H9 (cell line): ENCODE results near the gene CORO2B. TPM values are rescaled to one million over a fixed set of nuclear protein-coding genes. Genes with fewer than 3 reads are reported as not detected.

Source experiments
- DNase-seq: peaks from one replicate; pipeline ENCODE4 v3.0.0-alpha.2; 2017
- H2AFZ ChIP-seq: one replicate; pipeline ENCODE4 v1.6.1; 2013; ENCODE audit warnings: mild to moderate bottlenecking, low read length, control low read depth, moderate library complexity
- H2AK5ac ChIP-seq: 2 replicates; pipeline ENCODE4 v1.6.1; 2013; ENCODE audit warnings: low read length, control low read depth, mixed read lengths; ENCODE audit not compliant: insufficient read length
- H2BK120ac ChIP-seq: one replicate; pipeline ENCODE4 v1.6.1; 2013; ENCODE audit warnings: low read depth, mild to moderate bottlenecking, low read length, control low read depth, inconsistent platforms; ENCODE audit not compliant: poor library complexity, severe bottlenecking
- H2BK12ac ChIP-seq: 2 replicates; pipeline ENCODE4 v1.6.1; 2013; ENCODE audit warnings: low read length, control low read depth, mixed read lengths, low read depth; ENCODE audit not compliant: insufficient read length
- H2BK15ac ChIP-seq: 2 replicates; pipeline ENCODE4 v1.6.1; 2013; ENCODE audit warnings: low read depth, low read length, control low read depth
- H2BK20ac ChIP-seq: one replicate; pipeline ENCODE4 v1.6.1; 2013; ENCODE audit warnings: low read depth, mild to moderate bottlenecking, low read length, control low read depth, inconsistent platforms; ENCODE audit not compliant: poor library complexity, severe bottlenecking
- H2BK5ac ChIP-seq: 2 replicates; pipeline ENCODE4 v1.6.1; 2013; ENCODE audit warnings: low read length, control low read depth, mixed read lengths; ENCODE audit not compliant: insufficient read length
- H3K14ac ChIP-seq: 2 replicates; pipeline ENCODE4 v1.6.1; 2013; ENCODE audit warnings: low read length, control low read depth; ENCODE audit not compliant: insufficient read depth
- H3K18ac ChIP-seq: 2 replicates; pipeline ENCODE4 v1.6.1; 2013; ENCODE audit warnings: low read depth, mild to moderate bottlenecking, mixed read lengths, low read length, control low read depth; ENCODE audit not compliant: insufficient read length
- H3K23ac ChIP-seq: 2 replicates; pipeline ENCODE4 v1.6.1; 2013; ENCODE audit warnings: low read length, control low read depth, mixed read lengths, low read depth; ENCODE audit not compliant: insufficient read length
- H3K23me2 ChIP-seq: 2 replicates; pipeline ENCODE4 v1.6.1; 2013; ENCODE audit warnings: low read depth, mild to moderate bottlenecking, mixed read lengths, low read length, control low read depth; ENCODE audit not compliant: insufficient read length, poor library complexity, severe bottlenecking
- H3K27ac ChIP-seq: 2 replicates; pipeline ENCODE4 v1.5.1; 2013; ENCODE audit warnings: low read length, control low read depth, mixed read lengths, low read depth; ENCODE audit not compliant: insufficient read length
- H3K27me3 ChIP-seq: 2 replicates; pipeline ENCODE4 v1.6.1; 2013; ENCODE audit warnings: low read length, control low read depth, inconsistent platforms; ENCODE audit not compliant: insufficient read depth
- H3K4ac ChIP-seq: 2 replicates; pipeline ENCODE4 v1.6.1; 2013; ENCODE audit warnings: low read depth, mild to moderate bottlenecking, control low read depth, inconsistent platforms, low read length, moderate library complexity
- H3K4me1 ChIP-seq: 2 replicates; pipeline ENCODE4 v1.6.1; 2013; ENCODE audit warnings: low read length, control low read depth, inconsistent platforms; ENCODE audit not compliant: insufficient read depth
- H3K4me2 ChIP-seq: 2 replicates; pipeline ENCODE4 v1.6.1; 2013; ENCODE audit warnings: low read length, control low read depth, mixed read lengths; ENCODE audit not compliant: insufficient read length, insufficient read depth
- H3K56ac ChIP-seq: 2 replicates; pipeline ENCODE4 v1.6.1; 2013; ENCODE audit warnings: low read depth, mild to moderate bottlenecking, mixed read lengths, low read length, control low read depth; ENCODE audit not compliant: insufficient read length
- H3K79me1 ChIP-seq: 2 replicates; pipeline ENCODE4 v1.6.1; 2013; ENCODE audit warnings: low read depth, mild to moderate bottlenecking, moderate library complexity, low read length, control low read depth, inconsistent platforms; ENCODE audit not compliant: insufficient read depth, poor library complexity, severe bottlenecking
- H3K79me2 ChIP-seq: 2 replicates; pipeline ENCODE4 v1.6.1; 2013; ENCODE audit warnings: low read length, control low read depth, inconsistent platforms; ENCODE audit not compliant: insufficient read depth
- H3K9ac ChIP-seq: 2 replicates; pipeline ENCODE4 v1.6.1; 2013; ENCODE audit warnings: low read length, control low read depth, mixed read lengths; ENCODE audit not compliant: insufficient read length; ENCODE audit errors: extremely low read depth
- H3K9me3 ChIP-seq: one replicate; pipeline ENCODE4 v1.6.1; 2013; ENCODE audit warnings: low read depth, low read length, inconsistent platforms; ENCODE audit not compliant: control insufficient read depth
- H3T11ph ChIP-seq: one replicate; pipeline ENCODE4 v1.6.1; 2013; ENCODE audit warnings: mild to moderate bottlenecking, low read length, control low read depth, inconsistent platforms
- H4K20me1 ChIP-seq: one replicate; pipeline ENCODE4 v1.6.1; 2013; ENCODE audit not compliant: control insufficient read depth, insufficient read length, insufficient read depth
- H4K5ac ChIP-seq: 2 replicates; pipeline ENCODE4 v1.6.1; 2013; ENCODE audit warnings: low read depth, mild to moderate bottlenecking, mixed read lengths, low read length, control low read depth; ENCODE audit not compliant: insufficient read length
- H4K8ac ChIP-seq: replicated peaks from 2 replicates; pipeline ENCODE4 v1.6.1; 2013; ENCODE audit warnings: low read length, control low read depth, mixed read lengths, low read depth; ENCODE audit not compliant: insufficient read length
- H4K91ac ChIP-seq: 2 replicates; pipeline ENCODE4 v1.6.1; 2013; ENCODE audit warnings: low read depth, mild to moderate bottlenecking, moderate library complexity, mixed read lengths, low read length, control low read depth; ENCODE audit not compliant: insufficient read length
- H3K27ac Mint-ChIP-seq, 3 experiments: 2 replicates in 2 of 3; 3 replicates in 1 of 3; pipeline ENCODE4 v1.8.0; 2020 to 2021; ENCODE audit warnings: mixed read lengths in 3 of 3, mild to moderate bottlenecking in 1 of 3, moderate library complexity in 1 of 3
- H3K27me3 Mint-ChIP-seq: 2 replicates; pipeline ENCODE4 v1.8.0; 2021; ENCODE audit warnings: low read depth, mild to moderate bottlenecking, moderate library complexity, mixed read lengths
- H3K36me3 Mint-ChIP-seq, 3 experiments: 2 replicates in 2 of 3; 3 replicates in 1 of 3; pipeline ENCODE4 v1.8.0; 2020 to 2021; ENCODE audit warnings: low read depth in 3 of 3, mixed read lengths in 3 of 3; ENCODE audit not compliant: insufficient read depth in 1 of 3
- H3K4me1 Mint-ChIP-seq, 2 experiments: 2 replicates each; pipeline ENCODE4 v1.8.0; 2020; ENCODE audit warnings: mixed read lengths in 2 of 2
- H3K4me3 Mint-ChIP-seq, 2 experiments: 2 replicates in 1 of 2; 3 replicates in 1 of 2; pipeline ENCODE4 v1.8.0; 2020 to 2021; ENCODE audit warnings: mild to moderate bottlenecking in 2 of 2, mixed read lengths in 2 of 2, moderate library complexity in 1 of 2
- H3K9me3 Mint-ChIP-seq, 2 experiments: 2 replicates in 1 of 2; 3 replicates in 1 of 2; pipeline ENCODE4 v1.8.0; 2020; ENCODE audit warnings: mild to moderate bottlenecking in 2 of 2, mixed read lengths in 2 of 2, moderate library complexity in 1 of 2
- WGBS: extraction: QIAGEN DNeasy Blood & Tissue Kit; methylation state at CpG from one replicate; pipeline ENCODE4 v1.1.7; 2013; ENCODE audit warnings: missing lambda C conversion rate, low lambda C conversion rate, mixed read lengths; ENCODE audit not compliant: insufficient read length; ENCODE audit errors: extremely low coverage; 5-methylcytosine and 5-hydroxymethylcytosine counted together
- total RNA-seq: library from RNA; stranded (reverse); gene quantifications from 2 replicates; pipeline ENCODE4 v1.2.1, GENCODE V29; 2021
- TF ChIP-seq, protein P1 (sequence below): fragments of 200-600 bp; sonication (generic); conservative IDR thresholded peaks from 3 replicates; pipeline ENCODE4 v1.8.0; 2021; ENCODE audit warnings: antibody characterized with exemption, mild to moderate bottlenecking

CORO2B gene
- total RNA-seq, 1 experiment from 2014 or later, result 3.1 TPM

DNA sequence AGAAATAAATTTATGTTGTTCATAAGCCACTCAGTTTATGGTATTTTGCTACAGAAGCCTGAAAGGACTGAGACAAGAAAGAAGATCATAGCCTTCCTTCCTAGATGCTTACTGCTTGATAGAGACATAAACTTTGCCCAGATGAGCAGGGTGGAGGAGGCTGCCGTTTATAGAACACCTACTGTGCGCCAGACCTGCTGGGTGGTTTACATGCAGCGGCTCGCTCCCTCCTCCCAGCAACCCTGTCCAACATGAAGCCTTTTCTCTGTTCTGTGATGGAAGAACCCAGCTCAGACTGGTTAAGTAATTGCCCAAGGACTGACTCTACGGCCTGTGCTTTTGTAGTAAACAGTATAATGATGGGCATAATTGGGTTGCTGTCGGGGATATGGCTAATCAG lies 37.0 kb downstream of the CORO2B start:
- no peak overlapping the region for H2BK12ac ChIP-seq
- no peak for DNase-seq
- H3K18ac ChIP-seq, result no peak overlapping the region
- no peak overlapping the region for H3K27ac ChIP-seq
- H3K79me1 ChIP-seq, result no peaks in the 10 kb centered on the region
- no peak overlapping the region for H3K9ac ChIP-seq
- H2AK5ac ChIP-seq, result no peak overlapping the region
- no peak overlapping the region for H2AFZ ChIP-seq
- H2BK120ac ChIP-seq, result no peak overlapping the region
- H2BK20ac ChIP-seq, result no peak overlapping the region
- H4K20me1 ChIP-seq, result no peaks in the 10 kb centered on the region
- no peak overlapping the region for H4K5ac ChIP-seq
- H4K8ac ChIP-seq, result no peak overlapping the region
- H3K79me2 ChIP-seq, result no peaks in the 10 kb centered on the region
- Mint-ChIP-seq H3K27me3 (peaks cover 15% of the 10 kb centered on the region), H3K4me3 (no peak overlapping the region), H3K9me3 (no peaks in the 10 kb centered on the region), H3K36me3 (peaks cover 0 to 4% (median 0%) of the 10 kb centered on the region in 3 experiments; a peak in 1 of 7 replicates), H3K4me1 (peaks cover 28 to 36% of the 10 kb centered on the region in 2 experiments), H3K27ac (no peak overlapping the region)
- H4K91ac ChIP-seq, result no peak overlapping the region
- H3K4me2 ChIP-seq, result no peak overlapping the region
- H3K23ac ChIP-seq, result no peak overlapping the region
- H2BK15ac ChIP-seq, result 0 out of 2 replicates have a peak overlapping the region, but pooled peaks have one; percentile 10
- TF ChIP-seq, protein P1, sequence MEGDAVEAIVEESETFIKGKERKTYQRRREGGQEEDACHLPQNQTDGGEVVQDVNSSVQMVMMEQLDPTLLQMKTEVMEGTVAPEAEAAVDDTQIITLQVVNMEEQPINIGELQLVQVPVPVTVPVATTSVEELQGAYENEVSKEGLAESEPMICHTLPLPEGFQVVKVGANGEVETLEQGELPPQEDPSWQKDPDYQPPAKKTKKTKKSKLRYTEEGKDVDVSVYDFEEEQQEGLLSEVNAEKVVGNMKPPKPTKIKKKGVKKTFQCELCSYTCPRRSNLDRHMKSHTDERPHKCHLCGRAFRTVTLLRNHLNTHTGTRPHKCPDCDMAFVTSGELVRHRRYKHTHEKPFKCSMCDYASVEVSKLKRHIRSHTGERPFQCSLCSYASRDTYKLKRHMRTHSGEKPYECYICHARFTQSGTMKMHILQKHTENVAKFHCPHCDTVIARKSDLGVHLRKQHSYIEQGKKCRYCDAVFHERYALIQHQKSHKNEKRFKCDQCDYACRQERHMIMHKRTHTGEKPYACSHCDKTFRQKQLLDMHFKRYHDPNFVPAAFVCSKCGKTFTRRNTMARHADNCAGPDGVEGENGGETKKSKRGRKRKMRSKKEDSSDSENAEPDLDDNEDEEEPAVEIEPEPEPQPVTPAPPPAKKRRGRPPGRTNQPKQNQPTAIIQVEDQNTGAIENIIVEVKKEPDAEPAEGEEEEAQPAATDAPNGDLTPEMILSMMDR, result no peak
- H3K4ac ChIP-seq, result no peak overlapping the region
- H3K14ac ChIP-seq, result no peak overlapping the region
- H2BK5ac ChIP-seq, result no peak overlapping the region
- no peaks in the 10 kb centered on the region for H3K9me3 ChIP-seq
- H3T11ph ChIP-seq, result no peak overlapping the region
- no peak overlapping the region for H3K56ac ChIP-seq
- H3K27me3 ChIP-seq, result no peaks in the 10 kb centered on the region
- H3K23me2 ChIP-seq, result no peaks in the 10 kb centered on the region
- H3K4me1 ChIP-seq, result peaks cover 6% of the 10 kb centered on the region; the same call in 1 of the 2 replicates
- no CpG with 5 or more reads among the region's 6 CpGs for WGBS
